Liver (tissue), 9 donors: ENCODE results near the gene EHD4. TPM values are rescaled to one million over a fixed set of nuclear protein-coding genes. Genes with fewer than 3 reads are reported as not detected.

Experiments used
- DNase-seq: peaks from one replicate; pipeline ENCODE4 v3.0.0-alpha.2; 2017; ENCODE audit warnings: low spot score
- H3K27ac ChIP-seq, 2 donors: one replicate each; pipeline ENCODE4 v1.7.0; 2013; ENCODE audit warnings: inconsistent platforms in 2 of 2, low read length in 2 of 2, control low read depth in 1 of 2, low read depth in 1 of 2, mild to moderate bottlenecking in 1 of 2
- H3K27me3 ChIP-seq, 4 donors: one replicate each; pipeline versions ENCODE4 v1.6.1 to v1.7.0; 2013; ENCODE audit warnings: low read length in 3 of 4, inconsistent platforms in 1 of 4, mild to moderate bottlenecking in 1 of 4, moderate library complexity in 1 of 4; ENCODE audit not compliant: control insufficient read depth in 4 of 4, insufficient read depth in 4 of 4
- H3K36me3 ChIP-seq, 4 donors: one replicate each; pipeline versions ENCODE4 v1.6.1 to v1.7.0; 2013; ENCODE audit warnings: low read length in 3 of 4, mild to moderate bottlenecking in 3 of 4, low read depth in 1 of 4, moderate library complexity in 1 of 4; ENCODE audit not compliant: control insufficient read depth in 4 of 4, insufficient read depth in 3 of 4
- H3K4me1 ChIP-seq, 4 donors: one replicate each; pipeline versions ENCODE4 v1.6.1 to v1.7.0; 2013; ENCODE audit warnings: low read length in 3 of 4, mild to moderate bottlenecking in 3 of 4, moderate library complexity in 1 of 4; ENCODE audit not compliant: control insufficient read depth in 4 of 4, insufficient read depth in 4 of 4
- H3K4me3 ChIP-seq, 3 donors: one replicate each; pipeline versions ENCODE4 v1.6.1 to v1.7.0; 2013; ENCODE audit warnings: low read length in 3 of 3, control low read depth in 1 of 3, low read depth in 1 of 3, mild to moderate bottlenecking in 1 of 3
- H3K9ac ChIP-seq, 2 donors: one replicate each; pipeline ENCODE4 v1.7.0; 2013; ENCODE audit warnings: low read length in 2 of 2, mild to moderate bottlenecking in 2 of 2, moderate library complexity in 2 of 2, control low read depth in 1 of 2, low read depth in 1 of 2
- H3K9me3 ChIP-seq, 4 donors: one replicate each; pipeline versions ENCODE4 v1.6.1 to v1.7.0; 2013; ENCODE audit warnings: low read length in 3 of 4; ENCODE audit not compliant: control insufficient read depth in 4 of 4
- EGR1 ChIP-seq, 2 donors: IDR thresholded peaks; 2 replicates each; pipeline ENCODE4 v1.6.1; 2016 to 2018; ENCODE audit warnings: antibody characterized with exemption in 2 of 2, low read depth in 2 of 2
- FOXA1 ChIP-seq: IDR thresholded peaks from 2 replicates; pipeline ENCODE4 v1.6.1; 2016; ENCODE audit warnings: antibody characterized with exemption
- FOXA2 ChIP-seq: IDR thresholded peaks from 2 replicates; pipeline ENCODE4 v1.6.1; 2016; ENCODE audit warnings: antibody characterized with exemption
- GABPA ChIP-seq, 2 donors: IDR thresholded peaks in 1 of 2; conservative IDR thresholded peaks in 1 of 2; 2 replicates each; pipeline ENCODE4 v1.6.1; 2016; ENCODE audit warnings: antibody characterized with exemption in 2 of 2, mild to moderate bottlenecking in 1 of 2, moderate library complexity in 1 of 2
- HNF4A ChIP-seq, 2 donors: conservative IDR thresholded peaks; 2 replicates each; pipeline ENCODE4 v1.6.1; 2016; ENCODE audit warnings: antibody characterized with exemption in 2 of 2, mild to moderate bottlenecking in 2 of 2
- HNF4G ChIP-seq: IDR thresholded peaks from 2 replicates; pipeline ENCODE4 v1.6.1; 2016; ENCODE audit warnings: antibody characterized with exemption
- JUND ChIP-seq, 2 donors: IDR thresholded peaks; 2 replicates each; pipeline ENCODE4 v1.6.1; 2016; ENCODE audit warnings: antibody characterized with exemption in 2 of 2
- MAX ChIP-seq: IDR thresholded peaks from 2 replicates; pipeline ENCODE4 v1.6.1; 2016; ENCODE audit warnings: antibody characterized with exemption
- RAD21 ChIP-seq, 2 donors: IDR thresholded peaks; 2 replicates each; pipeline ENCODE4 v1.6.1; 2016; ENCODE audit warnings: antibody characterized with exemption in 2 of 2, mild to moderate bottlenecking in 2 of 2
- REST ChIP-seq: IDR thresholded peaks from 2 replicates; pipeline ENCODE4 v1.6.1; 2016; ENCODE audit warnings: antibody characterized with exemption, mild to moderate bottlenecking
- RXRA ChIP-seq, 2 donors: IDR thresholded peaks; 2 replicates each; pipeline ENCODE4 v1.6.1; 2017 to 2018; ENCODE audit warnings: antibody characterized with exemption in 2 of 2, mild to moderate bottlenecking in 1 of 2
- SP1 ChIP-seq: IDR thresholded peaks from 2 replicates; pipeline ENCODE4 v1.6.1; 2018; ENCODE audit warnings: antibody characterized with exemption, mild to moderate bottlenecking
- TAF1 ChIP-seq: conservative IDR thresholded peaks from 2 replicates; pipeline ENCODE4 v1.6.1; 2016; ENCODE audit warnings: antibody characterized with exemption, mild to moderate bottlenecking
- YY1 ChIP-seq: IDR thresholded peaks from 2 replicates; pipeline ENCODE4 v1.6.1; 2016; ENCODE audit warnings: antibody characterized with exemption, mild to moderate bottlenecking
- WGBS: extraction: QIAGEN DNeasy Blood & Tissue Kit; methylation state at CpG from one replicate; pipeline ENCODE4 v1.1.7; 2013; 5-methylcytosine and 5-hydroxymethylcytosine counted together
- polyA plus RNA-seq, 2 donors: library from polyadenylated mRNA; stranded (reverse) in 1 of 2; unstranded in 1 of 2; fragments of 200-250 nt in 1 of 2; fragments of >200 nt in 1 of 2; fragmentation: Nextera tagmentation in 1 of 2; extraction: Ambion mirVana in 1 of 2; gene quantifications; one replicate each; pipeline versions ENCODE4 v1.2.1 to v1.2.3, GENCODE V29; 2013 to 2015
- total RNA-seq, 2 donors: library from RNA; depleted of rRNA; stranded (reverse); fragments of >200 nt; gene quantifications; one replicate each; pipeline ENCODE4 v1.2.3, GENCODE V29; 2014
- TF ChIP-seq, protein P1 (sequence below): IDR thresholded peaks from 2 replicates; pipeline ENCODE4 v1.6.1; 2016; ENCODE audit warnings: antibody characterized with exemption
- donor health status: healthy.
- donor health status: healthy.
- donor health status: healthy.
- donor health status: healthy.
- donor health status: healthy.

The EHD4 gene
- total and polyA plus RNA-seq, 4 donors = 3.3 to 10.0 (median 6.2) TPM

- no peaks in the 10 kb centered on the region for H3K9me3 ChIP-seq
- H3K27me3 ChIP-seq = no peaks in the 10 kb centered on the region
- TF ChIP-seq GABPA (IDR thresholded peaks at IDR 0.05 in 1 of 2, conservative IDR thresholded peaks at IDR 0.05 in 1 of 2) (no peak), SP1 (no peak), EGR1 (IDR thresholded peaks at IDR 0.05; ENCODE audit: low read depth in 2 of 2) (no peak), REST (no peak), MAX (no peak), RXRA (IDR thresholded peaks at IDR 0.05) (no peak), HNF4G (no peak), FOXA2 (no peak)
- H3K36me3 ChIP-seq = peaks cover 3 to 13% (median 9%) of the 10 kb centered on the region in 4 donors
- no peak for DNase-seq
- peaks cover 5 to 14% (median 7%) of the 10 kb centered on the region in 4 donors for H3K4me1 ChIP-seq
- H3K9ac ChIP-seq = no peak overlapping the region
- H3K27ac ChIP-seq = no peak overlapping the region
- no peak overlapping the region for H3K4me3 ChIP-seq
- 92% methylated on average over 8 of the region's 8 CpGs for WGBS
These were observed 75.0 kb downstream of the EHD4 start for GRCh38 chr15:41897363-41897799.

DNA sequence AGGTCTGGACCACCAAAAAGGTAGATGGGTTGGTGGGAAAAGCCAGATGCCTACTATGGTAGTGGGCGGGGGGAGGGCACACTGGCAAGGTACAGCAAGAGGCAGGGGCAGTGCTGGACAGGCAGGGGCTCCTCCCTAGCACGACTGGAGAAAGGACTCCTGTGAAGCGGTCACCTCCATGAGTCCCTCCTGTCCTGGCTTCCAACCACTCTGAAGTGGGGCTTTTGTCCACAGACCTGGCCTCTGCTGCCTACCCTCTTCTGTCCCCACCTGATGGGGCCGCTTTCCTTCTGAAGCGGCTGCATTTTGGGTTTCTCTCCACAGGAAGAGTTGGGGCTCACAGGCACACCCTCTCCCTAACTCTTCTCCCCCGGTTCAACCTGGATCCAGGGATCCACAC lies 75.8 kb downstream of the EHD4 start:
- no peak overlapping the region for H3K9ac ChIP-seq
- no peaks in the 10 kb centered on the region for H3K9me3 ChIP-seq
- DNase-seq = no peak
- no peak overlapping the region for H3K27ac ChIP-seq
- 92% methylated on average over 6 of the region's 6 CpGs for WGBS
- no peak overlapping the region for H3K4me3 ChIP-seq
- no peaks in the 10 kb centered on the region for H3K27me3 ChIP-seq
- peaks cover 7 to 21% (median 13%) of the 10 kb centered on the region in 4 donors for H3K4me1 ChIP-seq
- TF ChIP-seq HNF4G (no peak), FOXA1 (no peak), GABPA (IDR thresholded peaks at IDR 0.05 in 1 of 2, conservative IDR thresholded peaks at IDR 0.05 in 1 of 2) (no peak), RXRA (IDR thresholded peaks at IDR 0.05) (no peak)
- TF ChIP-seq, protein P1, sequence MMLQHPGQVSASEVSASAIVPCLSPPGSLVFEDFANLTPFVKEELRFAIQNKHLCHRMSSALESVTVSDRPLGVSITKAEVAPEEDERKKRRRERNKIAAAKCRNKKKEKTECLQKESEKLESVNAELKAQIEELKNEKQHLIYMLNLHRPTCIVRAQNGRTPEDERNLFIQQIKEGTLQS = no peak
- H3K36me3 ChIP-seq = peaks cover 3 to 13% (median 9%) of the 10 kb centered on the region in 4 donors

DNA sequence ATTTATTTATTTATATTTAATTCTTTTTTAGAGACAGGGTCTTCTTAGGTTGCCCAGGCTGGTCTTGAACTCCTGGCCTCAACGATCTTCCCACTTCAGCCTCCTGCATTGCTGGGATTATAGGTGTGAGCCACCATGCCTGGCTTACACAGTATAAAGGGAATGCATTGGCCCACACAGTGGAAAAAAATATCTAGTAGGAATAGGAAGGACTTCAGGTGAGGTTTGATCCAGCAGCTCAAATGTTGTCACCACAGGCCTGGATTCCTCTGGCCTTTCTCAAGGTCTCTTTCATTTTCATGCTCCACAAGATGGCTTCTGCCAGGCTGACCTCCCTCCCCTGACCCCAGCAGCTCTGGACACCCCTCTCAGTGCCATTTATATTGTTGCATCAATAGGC lies 76.4 kb downstream of the EHD4 start:
- Histone ChIP-seq H3K4me3 (no peak overlapping the region), H3K9me3 (no peaks in the 10 kb centered on the region), H3K36me3 (peaks cover 3 to 11% (median 9%) of the 10 kb centered on the region in 4 donors), H3K27me3 (no peaks in the 10 kb centered on the region), H3K27ac (no peak overlapping the region), H3K9ac (no peak overlapping the region), H3K4me1 (peaks cover 7 to 21% (median 13%) of the 10 kb centered on the region in 4 donors)
- WGBS = 100% methylated on average over 1 of the region's 1 CpG
- DNase-seq = no peak
- TF ChIP-seq RAD21 (IDR thresholded peaks at IDR 0.05) (no peak), SP1 (no peak), YY1 (no peak), JUND (IDR thresholded peaks at IDR 0.05) (no peak), GABPA (IDR thresholded peaks at IDR 0.05 in 1 of 2, conservative IDR thresholded peaks at IDR 0.05 in 1 of 2) (no peak), TAF1 (no peak), MAX (no peak), REST (no peak), RXRA (IDR thresholded peaks at IDR 0.05) (no peak), HNF4G (no peak), HNF4A (conservative IDR thresholded peaks at IDR 0.05) (no peak), EGR1 (IDR thresholded peaks at IDR 0.05; ENCODE audit: low read depth in 2 of 2) (no peak), FOXA2 (no peak)
